ENCODE data around the gene RNF13.
"Not testable (repeated sequence)": the region's sequence is repeated elsewhere in the genome, so short reads cannot be mapped to it uniquely, and the experiment has no call there.

RNF13 gene

DNA sequence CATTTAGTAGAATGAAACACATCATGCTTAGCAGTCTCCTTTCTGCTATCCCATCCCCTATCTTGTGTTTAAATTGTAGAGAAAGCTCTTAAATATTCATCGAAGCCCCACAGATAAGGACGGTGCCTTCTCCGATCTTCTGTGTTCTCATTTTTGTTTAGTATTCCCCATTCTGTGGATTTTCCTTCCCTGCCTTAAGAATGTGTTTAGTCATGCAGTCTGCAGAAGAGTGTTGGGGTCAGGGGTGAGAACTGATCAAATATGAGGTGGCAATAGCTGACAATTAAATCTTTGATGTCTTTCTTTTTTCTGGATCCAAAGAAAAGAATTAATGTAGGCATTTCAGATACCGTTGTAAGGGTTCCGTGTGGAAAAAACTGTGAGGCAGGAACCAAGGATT lies 11.4 kb upstream of the RNF13 start:
- DNase-seq (ENCODE audit: low spot score) = no peak

DNA sequence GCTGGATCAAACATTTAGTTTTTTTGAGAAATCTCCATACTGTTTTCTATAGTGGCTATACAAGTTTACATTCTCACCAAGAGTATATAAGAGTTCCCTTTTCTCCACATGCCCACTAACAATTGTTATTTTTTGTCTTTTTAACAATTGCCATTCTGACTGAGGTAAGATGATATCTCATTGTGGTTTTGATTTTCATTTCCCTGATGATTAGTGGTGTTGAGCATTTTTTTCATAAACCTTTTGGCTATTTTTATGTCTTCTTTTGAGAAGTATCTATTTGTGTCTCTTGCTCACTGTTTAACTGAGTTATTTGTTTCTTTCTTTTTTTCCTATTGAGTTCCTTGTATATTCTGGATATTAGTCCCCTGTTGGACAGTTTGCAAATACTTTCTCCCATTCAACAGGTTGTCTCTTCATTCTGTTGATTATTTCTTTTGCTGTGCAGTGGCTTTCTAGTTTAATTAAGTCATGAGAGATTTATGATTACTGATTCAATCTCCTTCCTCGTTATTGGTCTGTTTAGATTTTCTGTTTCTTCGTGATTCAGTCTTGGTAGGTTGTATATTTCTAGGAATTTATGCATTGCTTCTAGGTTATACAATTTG lies 6.7 kb upstream of the RNF13 start:
- DNase-seq (ENCODE audit: low spot score) = no peak

- DNase-seq (ENCODE audit: low spot score) = peak; percentile 31
Measured at GRCh38 chr3:149808209-149808829, 4.7 kb upstream of the RNF13 start.

DNA sequence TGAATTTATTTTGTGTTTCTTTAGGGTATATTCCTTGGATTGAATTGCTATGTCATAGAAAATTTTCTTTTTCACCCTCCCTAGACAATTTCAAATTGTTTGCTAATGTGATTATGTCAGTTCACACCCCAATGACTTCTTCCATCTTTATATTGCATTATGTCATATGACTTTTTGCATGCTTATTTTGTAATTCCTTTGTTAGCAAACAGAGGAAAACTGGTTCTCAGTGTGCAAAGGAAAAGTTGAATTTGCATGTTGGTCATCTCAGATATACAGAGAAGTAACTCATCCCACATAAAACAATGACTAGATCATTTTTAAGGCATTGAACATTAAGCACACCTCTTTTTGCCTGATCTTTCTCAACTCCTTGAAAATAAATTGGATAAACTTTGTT lies 3.3 kb upstream of the RNF13 start:
- no peak for DNase-seq (ENCODE audit: low spot score)

DNA sequence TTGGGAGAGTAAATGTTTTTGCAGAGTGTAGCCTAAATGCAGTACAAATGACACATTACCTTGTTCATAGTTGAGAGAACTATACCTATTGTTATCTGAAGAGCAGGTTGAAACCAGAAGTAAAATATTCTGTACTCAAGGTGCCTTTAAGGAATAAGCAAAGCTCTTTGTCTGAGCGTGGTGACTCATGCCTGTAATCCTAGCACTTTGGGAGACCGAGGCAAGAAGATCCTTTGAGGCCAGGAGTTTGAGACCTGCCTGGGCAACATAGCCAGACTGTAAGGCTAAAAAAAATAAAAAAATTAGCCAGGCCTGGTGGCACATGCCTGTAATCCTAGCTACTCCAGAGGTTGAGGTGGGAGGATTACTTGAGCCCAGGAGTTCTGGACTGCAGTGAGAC lies 2.2 kb upstream of the RNF13 start:
- no peak for DNase-seq (ENCODE audit: low spot score)

DNA sequence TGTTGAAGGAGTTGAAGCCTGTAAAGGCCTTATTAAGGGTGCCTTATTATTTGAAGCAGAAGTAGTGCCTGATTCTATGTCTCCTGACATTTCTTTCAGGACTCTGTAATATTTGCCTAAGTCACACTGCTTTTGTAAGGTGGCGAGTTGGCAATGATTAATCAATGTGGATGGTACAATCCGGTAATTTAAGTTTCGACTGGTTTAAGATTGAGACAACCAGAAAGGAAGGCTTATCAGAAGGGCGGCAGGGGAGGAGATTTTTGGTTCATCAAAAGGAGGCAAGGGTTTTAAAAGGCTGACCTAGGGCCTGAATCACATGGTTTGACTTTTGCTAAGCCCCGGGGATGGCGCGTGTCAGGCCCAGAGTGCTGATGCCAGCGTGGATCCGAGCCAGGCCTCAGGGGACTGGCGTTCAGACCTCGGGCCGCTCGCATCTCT lies 830 bp upstream of the RNF13 start:
- no peak for DNase-seq (ENCODE audit: low spot score)

DNA sequence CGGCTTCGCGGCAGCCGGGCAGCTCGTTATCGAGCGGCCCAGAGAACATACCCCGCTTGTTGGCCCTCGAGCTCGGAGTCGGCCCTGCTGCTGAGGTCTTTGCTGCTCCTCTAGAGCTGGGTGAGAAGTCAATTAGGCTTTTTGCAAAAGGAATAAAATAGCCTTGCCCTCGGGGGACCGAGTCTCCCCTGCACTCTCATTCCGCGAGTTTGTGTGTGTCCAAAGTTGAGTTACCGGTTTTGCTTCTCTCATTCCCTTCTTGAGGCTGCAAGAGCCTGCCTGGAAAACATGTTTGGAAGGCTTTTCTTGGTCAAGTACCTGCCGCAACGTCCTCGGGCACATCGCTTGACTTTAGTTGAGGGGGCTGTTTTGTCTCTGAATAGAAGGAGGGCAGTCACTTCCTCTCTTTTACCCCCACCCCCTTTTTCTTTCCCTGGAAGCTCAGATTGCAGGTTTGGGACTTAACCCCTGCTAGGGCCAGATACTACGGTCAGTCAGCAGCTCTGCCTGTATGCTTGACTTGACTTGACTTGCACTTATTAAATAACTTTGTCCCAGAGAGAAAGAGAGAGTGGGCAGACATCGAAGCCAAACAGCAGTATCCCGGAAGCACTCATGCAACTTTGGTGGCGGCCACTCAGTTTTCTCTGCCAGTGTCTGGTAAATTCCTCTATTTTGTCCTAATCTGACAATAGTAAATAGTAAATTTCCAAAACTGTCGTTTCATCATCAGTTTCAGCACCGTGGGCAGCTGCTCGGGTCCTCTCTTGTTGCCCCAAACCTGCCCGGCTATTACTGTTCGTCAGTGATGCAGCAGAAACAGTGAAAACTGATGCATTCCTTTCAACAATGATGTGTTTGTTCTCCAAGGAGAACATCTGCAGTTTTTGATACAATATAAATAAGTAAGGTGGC lies 609 bp downstream of the RNF13 start:
- DNase-seq (ENCODE audit: low spot score) = no peak

DNA sequence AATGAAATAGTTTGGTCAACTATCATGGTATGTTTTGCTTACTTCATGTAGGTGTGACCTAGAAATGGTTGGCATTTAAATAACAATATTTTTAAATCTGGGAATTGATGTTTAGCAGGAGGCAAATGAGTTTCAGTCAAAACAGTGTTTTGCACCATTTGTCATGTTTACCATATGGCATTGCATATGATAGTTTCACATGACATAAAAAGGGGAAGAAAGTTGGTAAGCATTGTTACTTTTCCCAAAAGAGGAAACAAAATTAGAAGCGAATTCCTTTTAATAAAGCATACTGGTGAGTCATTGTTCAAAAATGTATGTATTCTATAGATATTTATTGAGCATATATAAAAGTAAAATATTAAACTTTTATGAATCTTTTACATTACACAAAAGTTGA lies 2.3 kb downstream of the RNF13 start:
- DNase-seq (ENCODE audit: low spot score) = no peak

DNA sequence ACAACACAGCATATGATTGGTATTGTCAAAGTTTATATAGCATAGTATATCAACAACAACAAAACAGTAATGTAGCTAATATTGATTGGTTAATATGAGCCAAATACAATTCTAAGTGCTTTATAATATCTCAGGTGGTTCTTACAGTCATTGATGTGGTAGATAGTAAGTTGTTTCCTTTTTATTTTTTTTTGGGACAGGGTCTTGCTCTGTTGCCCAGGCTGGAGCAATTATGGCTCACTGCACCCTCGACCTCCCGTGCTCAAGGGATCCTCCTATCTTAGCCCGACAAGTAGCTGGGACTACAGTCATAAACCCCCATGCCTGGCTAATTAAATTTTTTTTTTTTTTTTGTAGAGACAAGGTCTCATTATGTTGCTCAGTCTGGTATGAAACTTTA lies 2.7 kb downstream of the RNF13 start:
- DNase-seq (ENCODE audit: low spot score) = no peak

GRCh38 chr3:149816311-149816710 lies 3.3 kb downstream of the RNF13 start:
- no peak for DNase-seq (ENCODE audit: low spot score)

- DNase-seq (ENCODE audit: low spot score) = no peak
Measured at GRCh38 chr3:149816986-149817385, 4.0 kb downstream of the RNF13 start.

DNA sequence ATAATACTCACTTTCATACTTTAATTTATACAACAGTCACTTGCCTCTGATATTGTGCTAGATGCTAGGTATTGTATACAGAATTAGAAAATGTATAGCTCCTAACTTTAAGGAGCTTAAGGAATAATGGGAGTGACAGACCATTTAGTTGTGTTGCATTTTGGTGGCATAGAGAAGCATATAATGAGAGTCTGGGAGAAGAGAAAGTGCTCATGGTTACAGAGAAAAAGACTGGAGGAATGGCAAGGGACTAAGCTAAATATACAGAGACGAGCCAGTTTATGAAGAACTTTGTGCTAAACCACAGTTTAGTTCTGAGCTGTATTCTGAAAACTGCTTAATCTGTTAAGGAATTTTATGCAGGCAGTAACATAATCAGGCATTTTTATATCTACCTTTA lies 6.4 kb downstream of the RNF13 start:
- no peak for DNase-seq (ENCODE audit: low spot score)

GRCh38 chr3:149820183-149820582 lies 7.2 kb downstream of the RNF13 start:
- no peak for DNase-seq (ENCODE audit: low spot score)

DNA sequence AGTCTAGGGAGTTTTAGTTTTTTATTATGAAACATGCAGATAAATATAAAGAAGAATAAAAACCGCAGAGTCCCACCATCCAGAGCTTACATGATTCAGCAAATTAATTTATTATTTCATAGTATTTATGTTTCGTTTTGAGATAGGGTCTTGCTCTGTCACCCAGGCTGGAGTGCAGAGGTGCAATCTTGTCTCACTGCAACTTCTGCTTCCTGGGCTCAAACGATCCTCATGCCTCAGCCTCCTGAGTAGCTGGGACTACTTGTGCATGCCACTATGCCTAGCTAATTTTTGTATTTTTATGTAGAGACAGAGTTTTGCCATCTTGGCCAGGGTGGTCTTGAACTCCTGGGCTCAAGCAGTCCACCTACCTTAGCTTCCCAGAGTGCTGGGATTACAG lies 13.6 kb downstream of the RNF13 start:
- no peak for DNase-seq (ENCODE audit: low spot score)

DNA sequence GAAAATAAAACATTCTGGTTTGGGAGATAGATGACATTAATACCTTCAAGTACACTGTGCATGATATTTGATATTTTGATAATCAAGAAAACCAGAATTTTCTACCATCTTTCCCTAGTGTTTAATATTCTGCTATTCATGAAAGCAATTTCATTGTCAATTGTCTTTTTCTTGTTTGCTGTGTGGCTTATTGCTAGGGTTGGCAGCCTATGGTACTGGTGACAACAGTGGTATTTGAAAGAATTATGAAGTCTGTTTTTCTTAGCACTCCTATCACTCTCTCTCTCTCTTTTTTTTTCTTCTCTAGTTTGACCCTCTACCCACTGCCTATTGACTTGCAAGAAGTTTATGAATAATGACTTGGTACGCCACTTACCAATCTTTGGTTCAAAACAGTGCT lies 15.4 kb downstream of the RNF13 start:
- no peak for DNase-seq (ENCODE audit: low spot score)

DNA sequence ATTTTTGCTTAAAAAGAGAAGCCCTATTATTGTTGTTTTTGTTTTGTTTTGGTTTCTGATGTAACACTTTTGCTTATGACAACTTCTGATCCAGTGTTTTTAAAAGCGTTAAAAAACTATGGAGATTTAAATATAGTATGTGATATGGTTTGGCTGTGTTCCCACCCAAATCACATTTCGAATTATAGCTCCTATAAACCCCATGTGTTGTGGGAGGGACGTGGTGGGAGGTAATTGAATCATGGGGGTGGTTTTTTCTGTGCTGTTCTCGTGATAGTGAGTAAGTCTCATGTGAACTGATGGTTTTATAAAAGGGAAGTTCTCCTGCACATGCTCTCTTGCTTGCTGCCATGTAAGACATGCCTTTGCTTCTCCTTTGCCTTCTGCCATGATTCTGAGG lies 16.6 kb downstream of the RNF13 start:
- not testable (repeated sequence) for DNase-seq (ENCODE audit: low spot score)

DNA sequence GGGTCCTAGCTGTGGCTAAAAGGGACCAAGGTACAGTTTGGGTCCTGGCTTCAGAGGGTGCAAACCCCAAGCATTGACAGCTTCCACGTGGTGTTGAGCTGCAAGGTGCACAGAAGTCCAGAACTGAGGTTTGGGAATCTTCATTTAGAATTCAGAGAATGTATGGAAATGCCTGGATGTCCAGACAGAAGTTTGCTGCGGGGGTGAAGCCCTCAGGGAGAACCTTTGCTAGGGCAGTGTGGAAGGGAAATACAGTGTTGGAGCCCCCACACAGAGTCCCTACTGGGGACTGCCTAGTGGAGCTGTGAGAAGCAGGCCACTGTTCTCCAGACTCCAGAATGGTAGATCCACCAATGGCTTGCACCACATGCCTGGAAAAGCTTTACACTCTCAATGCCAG lies 17.9 kb downstream of the RNF13 start:
- DNase-seq (ENCODE audit: low spot score) = no peak

- DNase-seq (ENCODE audit: low spot score) = no peak
Measured at GRCh38 chr3:149831321-149831720, 18.3 kb downstream of the RNF13 start.

GRCh38 chr3:149832086-149832485 lies 19.1 kb downstream of the RNF13 start:
- no peak for DNase-seq (ENCODE audit: low spot score)

DNA sequence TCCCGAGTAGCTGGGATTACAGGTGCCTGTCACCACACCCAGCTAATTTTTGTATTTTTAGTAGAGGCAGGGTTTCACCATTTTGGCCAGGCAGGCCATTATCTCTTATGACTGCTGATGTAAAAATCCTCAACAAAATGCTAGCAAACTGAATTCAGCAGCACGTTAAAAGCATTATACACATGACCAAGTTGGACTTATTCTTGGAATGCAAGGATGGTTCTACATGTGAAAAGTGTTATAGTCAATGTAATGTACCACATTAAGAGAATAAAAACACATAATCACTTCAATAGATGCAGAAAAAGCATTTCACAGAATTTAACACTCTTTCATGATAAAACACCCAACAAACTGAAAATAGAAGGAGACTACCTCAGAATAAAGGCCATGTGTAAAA lies 20.2 kb downstream of the RNF13 start:
- no peak for DNase-seq (ENCODE audit: low spot score)

DNA sequence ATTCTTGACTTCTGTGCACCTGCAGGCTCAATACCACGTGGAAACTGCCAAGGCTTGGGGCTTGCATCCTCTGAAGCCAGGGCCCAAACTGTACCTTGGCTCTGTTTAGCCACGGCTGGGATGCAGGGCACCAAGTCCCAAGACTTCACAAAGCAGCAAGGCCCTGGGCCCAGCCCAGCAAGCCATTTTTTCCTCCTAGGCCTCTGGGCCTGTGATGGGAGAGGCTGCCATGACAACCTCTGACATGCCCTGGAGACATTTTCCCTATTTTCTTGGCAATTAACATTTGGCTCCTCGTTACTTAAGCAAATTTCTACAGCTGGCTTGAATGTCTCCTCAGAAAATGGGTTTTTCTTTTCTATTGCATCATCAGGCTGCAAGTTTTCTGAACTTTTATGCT lies 25.5 kb downstream of the RNF13 start:
- not testable (repeated sequence) for DNase-seq (ENCODE audit: low spot score)

- not testable (repeated sequence) for DNase-seq (ENCODE audit: low spot score)
Measured at GRCh38 chr3:149839469-149839868, 26.5 kb downstream of the RNF13 start.

GRCh38 chr3:149839896-149840295 lies 26.9 kb downstream of the RNF13 start:
- no peak for DNase-seq (ENCODE audit: low spot score)
